Stimulated activated CD8-positive, alpha-beta memory T cell treated with anti-CD3 and anti-CD28 coated beads, Interleukin-12 subunit alpha, Interleukin-12 subunit beta, amount 100 ng/mL, for 1 hour (primary cell): ENCODE measurements around the gene PMEPA1.
A peak's percentile ranks its signal among the peaks of the same experiment; 100 is the strongest.

ENCODE experiments used
- DNase-seq: peaks from one replicate; pipeline ENCODE4 v3.0.0-alpha.2; 2020; ENCODE audit warnings: low read depth

Gene PMEPA1

DNA sequence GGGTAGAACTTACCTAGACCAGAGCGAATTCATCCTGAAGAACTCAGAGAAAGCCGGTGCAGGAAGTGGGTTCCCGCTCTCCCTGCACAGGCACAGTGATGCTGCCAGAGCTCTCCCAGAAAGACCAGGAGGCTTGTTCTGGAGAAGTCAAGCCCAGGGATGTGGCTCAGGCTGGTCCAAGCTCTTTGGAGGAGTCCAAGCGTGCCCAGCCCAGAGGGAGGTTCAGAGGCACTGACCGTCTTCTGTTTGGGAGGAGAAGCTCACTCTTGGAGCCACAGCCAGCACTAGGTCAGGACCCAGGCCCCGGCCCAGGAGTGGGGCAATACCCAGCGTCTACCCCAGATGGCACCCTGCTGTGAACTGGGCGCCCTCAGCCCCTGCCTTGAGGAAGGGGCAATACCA lies 1.5 kb upstream of the PMEPA1 start:
- no peak for DNase-seq

DNA sequence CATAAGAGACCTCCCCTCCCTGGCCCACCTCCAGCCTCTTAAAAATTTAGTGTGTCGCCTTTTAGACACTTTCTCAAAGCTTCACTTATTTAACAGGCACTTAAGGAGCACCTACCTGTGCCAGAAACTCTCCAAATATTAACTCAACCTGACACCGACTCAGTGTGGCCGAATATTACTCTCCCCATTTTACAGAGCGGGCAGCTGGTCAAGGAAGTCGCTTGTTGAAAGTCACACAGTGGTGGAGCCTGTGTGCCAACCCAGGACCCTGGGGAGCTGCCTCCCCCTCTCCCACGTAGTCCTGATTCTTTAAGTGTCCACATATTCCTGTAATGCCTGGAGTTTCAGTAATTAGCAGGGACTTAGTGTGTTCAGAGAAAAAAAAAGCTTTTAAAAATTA lies 1.0 kb upstream of the PMEPA1 start:
- DNase-seq = no peak

DNA sequence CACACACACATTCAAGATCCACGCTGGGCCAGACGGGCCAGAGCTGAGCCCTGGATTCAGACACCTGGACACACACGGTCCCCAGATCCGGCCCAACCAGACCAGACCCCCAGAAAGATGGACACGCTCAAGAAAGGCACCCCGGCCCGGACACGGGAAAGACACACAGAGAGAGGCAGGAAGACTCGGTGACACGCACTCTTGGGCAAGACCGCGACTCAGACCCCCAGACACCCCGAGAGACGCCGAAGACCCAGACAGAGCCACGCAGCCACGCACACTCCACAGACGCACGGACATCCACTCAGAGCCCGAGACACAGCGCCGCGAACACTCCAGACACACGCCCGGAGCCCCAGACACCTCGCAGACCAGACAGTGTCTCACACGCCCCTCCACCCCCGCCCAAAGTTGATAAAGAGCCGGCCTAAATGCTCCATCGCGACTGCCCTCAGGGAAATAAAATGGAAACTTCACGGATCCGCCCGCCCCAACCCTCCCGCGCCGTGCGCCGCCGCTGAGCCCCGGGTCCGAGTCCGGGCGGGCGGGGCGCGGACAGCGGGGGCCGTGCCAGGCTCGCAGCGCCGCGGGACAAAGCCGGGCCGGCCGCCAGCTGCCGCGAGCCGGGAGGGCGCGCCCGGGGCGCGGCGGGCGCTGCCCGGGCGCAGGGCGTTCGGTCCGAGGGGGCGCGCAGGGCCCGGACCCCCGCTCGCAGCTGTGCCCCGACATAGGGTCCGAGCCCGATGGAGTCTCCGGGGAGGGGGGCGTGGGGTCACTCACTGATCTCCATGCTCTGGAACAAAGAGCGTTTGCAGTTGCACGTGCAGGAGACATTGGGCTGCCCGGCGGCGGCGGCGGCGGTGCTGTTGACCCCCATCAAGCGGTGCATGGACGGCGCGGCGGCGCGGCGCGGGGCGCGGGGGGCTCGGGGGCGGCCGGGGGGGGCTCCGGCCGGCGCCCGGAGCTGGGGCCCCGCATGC lies 831 bp downstream of the PMEPA1 start:
- peak; percentile 10 for DNase-seq

DNA sequence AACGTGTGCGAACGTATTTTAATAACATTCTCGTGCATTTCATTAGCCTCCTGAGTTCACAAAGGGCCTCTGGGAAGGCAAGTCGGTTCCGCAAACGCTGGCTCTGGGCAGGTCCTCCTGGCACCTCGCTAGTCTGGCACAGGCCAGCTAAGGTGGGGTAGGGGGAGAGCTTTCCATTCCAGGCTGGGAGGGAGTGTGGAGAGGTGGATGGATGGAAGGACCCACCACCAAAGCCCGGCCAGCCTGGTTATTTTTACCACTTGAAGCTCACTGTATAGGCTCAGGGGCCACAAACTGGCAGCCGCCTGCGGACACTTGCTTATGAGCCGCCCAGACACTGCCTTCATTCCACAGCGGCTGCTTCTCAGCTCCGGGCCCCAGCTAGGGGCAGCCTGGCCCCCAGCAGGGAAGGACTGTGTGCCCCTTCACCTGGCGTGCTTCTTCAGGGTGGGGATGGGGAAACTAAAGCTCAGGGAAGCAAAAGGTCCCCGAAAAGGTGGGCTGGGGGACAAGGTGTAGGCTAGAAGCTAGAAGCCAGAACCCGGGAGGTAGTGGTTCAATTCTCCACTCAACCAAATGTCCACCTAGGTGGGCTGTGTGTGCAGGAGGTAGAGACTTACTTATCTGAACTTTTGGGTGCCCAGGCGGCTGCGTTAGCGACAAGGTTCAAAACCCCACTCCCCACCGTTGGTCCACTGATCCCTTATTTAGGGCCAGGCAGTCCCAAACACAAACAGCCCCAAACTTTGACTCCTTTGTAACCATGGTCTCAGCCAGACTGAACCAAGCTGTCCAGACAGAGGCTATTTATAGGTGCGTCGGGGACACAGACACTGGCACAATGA lies 1.7 kb downstream of the PMEPA1 start:
- no peak for DNase-seq

DNA sequence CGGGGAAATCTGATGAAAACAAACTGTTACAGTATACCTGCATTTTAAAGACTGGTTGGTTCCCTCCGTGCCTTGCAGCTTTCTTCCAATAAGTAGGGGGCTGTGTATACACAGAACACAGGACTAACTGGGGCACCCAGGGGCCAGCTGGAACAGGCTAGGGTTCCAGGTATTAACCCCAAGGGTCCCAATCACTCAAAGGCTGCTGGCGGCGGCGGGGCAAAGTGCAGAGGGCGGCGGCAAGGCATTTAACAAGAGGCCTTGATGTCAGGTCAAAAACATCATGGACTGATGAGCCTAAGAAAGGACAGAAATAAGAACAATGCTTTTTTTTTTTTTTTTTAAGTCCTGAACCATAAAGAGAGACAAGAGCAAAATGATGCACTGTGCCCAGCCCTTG lies 2.5 kb downstream of the PMEPA1 start:
- DNase-seq = no peak

DNA sequence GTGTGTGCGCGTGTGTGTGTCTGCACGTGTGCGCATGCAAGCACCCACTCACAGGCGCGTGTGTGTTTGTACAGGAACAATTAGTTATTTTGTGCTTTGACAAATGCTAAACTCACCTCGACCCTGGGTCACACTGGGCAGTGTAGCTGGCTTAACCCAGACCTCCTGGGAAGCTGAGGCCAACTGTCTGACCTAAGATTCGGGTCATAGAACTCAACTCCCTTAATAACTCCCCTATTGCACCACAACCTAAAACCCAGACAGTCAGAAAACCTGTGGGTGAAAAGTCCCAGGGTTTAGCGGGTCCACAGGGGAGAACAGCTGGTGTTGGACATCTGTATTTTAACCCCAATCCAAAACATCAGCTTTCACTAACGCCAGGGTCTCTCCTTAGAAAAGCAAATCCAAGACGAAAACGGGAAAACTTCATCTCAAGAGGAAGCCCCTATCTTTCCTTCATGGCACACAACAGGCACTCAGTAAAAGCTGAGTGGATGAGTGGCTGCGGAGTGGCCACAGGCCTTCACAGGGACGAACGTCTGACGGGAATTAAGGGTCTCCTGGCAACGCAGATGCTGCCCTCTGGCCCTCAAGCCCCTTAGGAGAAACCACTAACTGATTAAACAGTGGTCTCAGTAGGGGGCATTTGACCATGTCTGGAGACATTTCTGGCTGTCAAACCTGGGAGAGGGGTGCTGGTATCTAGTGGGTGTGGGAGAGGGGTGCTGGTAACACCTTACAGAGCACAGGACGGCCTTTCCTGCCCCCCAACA lies 4.5 kb downstream of the PMEPA1 start:
- no peak for DNase-seq

DNA sequence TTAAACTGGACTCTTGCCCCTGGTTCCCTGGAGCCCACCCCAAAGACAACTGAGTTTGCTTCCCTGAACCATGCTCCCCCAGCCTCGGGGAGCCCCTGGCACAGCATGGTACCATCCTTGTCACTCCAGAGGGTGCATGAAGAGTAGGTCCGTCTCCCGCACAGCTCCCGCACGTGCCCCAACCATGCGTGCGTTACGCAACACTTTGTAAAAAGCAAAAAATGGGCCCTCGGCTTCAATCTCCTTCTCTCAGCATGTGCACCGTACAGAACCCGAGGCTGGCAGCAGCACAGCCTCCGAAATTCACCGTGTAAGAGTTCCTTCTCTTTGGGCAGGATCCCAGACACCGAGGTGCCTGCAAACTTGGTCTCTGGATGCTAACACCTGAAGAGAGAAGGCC lies 5.6 kb downstream of the PMEPA1 start:
- no peak for DNase-seq

DNA sequence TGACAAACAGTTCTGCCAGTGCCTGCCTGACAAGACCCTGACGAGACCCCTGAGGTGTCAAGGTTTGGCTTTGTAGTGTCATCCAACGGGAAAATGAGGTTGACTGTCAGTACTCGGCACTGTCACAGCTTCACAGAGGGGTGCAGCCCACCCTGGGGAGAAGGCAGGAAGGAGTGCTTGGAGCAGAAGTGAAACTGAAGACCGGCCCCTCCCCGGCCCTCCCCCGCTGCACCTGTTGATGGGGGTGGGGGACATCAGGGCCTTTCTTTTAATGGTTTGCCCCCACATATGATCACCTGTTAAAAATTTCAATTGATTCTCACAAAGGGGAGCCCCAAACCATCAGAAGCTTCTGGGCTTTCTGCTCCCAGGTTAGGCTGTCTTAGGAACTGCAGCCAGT lies 6.8 kb downstream of the PMEPA1 start:
- no peak for DNase-seq

DNA sequence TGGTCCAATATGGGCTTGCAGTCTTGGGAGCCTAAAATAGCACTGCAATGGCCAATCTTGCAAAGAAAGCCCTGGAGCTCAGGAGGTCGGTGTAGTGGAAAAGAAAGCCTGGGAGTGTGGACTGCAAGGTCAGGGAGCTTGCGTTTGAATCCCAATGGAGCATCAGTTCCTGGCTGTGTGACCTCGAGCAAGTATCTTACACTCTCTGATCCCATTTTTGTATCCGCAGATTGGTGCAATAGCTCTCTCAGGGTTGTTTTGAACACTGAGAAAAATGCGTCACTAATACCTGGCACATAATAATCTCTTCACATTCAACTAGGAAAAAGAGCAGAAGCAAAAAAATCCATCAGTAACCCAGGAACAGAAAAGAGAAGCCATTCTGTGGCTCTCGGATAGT lies 7.3 kb downstream of the PMEPA1 start:
- no peak for DNase-seq

DNA sequence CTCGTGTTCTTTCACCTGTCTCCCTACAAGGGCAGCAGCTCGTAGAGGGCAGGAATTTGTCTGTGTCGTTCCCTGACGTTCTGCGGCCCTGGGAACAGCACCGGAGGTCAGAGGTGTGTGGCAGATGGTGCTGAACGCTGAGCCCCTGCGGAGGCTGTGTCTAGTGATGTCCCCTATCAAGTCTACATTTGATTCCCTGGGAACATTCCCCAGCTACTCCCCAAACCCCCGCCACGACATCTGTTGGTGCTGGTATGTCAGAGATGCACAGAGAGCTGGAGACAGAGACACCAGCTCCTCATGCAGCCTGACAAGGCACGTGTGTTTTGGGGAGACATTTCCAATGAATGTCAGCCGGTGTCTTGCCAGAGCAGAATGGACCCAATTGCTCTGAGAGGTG lies 7.7 kb downstream of the PMEPA1 start:
- DNase-seq = no peak

DNA sequence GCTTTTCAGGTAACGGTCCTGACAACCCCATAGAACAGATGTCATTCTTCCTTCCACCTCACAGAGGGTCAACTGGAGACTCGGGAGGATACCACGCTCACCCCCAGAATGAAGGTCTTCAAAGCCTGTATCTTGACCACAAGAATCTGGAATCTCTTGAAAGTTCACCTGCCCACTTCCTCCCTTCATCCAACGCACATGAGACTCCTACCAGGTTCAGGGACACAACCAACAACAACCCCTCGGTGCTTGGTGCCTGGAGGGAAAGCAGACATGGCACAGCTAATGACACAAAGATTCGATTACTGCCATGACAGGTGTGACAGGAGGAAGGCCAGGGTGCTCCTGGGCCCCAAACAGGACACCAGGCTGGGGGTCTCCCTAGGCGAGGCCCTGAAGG lies 8.2 kb downstream of the PMEPA1 start:
- no peak for DNase-seq

DNA sequence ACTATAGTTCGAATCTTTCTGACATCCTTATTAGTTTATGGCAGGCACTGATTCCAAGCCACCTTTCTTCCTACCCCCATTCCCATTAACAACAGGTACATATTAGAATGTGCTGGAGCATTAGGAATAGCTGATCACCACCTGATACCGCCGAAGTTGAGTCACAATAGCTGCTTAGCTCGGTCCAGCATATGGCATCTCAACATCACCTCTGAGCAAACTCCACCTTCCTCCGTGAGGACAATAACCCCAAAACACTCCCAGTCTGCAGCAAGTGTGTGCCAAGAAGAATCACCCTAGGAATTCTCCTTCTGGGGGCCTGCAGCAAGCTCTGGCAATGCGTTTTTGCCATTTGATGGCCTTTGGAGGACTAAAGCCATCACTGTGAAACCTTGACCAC lies 8.7 kb downstream of the PMEPA1 start:
- DNase-seq = no peak

DNA sequence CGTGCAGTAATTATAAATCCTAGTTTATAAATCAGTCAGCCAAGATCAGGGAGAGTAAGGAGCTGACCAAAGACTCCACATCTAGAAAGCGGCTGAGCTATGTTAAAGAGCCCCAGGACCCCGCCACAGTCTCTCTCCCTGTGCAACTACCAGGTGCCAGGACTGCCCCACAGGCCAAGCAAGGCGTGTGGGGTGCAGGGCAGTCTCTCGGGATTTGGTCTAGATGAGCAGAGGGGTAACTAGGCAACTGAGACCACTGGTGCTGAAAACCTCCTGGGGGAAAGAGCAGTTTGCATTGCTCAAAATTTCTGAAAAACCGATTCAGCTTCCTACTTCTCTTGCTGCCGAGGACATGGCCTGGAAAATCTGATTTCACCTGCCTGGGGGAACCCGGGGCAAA lies 10.4 kb downstream of the PMEPA1 start:
- DNase-seq = no peak

DNA sequence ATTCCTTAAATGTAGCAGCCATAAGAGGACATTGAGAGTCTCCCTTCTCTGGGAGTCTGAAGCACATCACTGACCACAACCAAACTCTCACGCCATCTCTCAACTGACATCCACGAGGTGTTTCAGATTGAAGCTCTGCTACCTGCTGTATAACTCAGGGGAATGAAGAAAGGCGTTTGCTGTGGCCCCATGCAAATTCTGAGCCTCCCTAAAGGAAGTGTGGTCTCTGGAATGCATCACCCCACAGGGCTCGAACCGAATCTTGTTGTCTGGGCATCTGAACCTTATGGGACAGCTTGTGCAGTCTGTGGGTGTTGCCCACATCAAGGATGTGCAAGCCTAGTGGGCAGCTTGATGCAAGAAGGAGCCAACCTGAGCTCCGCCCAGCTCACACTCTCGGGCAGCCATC lies 10.9 kb downstream of the PMEPA1 start:
- no peak for DNase-seq

DNA sequence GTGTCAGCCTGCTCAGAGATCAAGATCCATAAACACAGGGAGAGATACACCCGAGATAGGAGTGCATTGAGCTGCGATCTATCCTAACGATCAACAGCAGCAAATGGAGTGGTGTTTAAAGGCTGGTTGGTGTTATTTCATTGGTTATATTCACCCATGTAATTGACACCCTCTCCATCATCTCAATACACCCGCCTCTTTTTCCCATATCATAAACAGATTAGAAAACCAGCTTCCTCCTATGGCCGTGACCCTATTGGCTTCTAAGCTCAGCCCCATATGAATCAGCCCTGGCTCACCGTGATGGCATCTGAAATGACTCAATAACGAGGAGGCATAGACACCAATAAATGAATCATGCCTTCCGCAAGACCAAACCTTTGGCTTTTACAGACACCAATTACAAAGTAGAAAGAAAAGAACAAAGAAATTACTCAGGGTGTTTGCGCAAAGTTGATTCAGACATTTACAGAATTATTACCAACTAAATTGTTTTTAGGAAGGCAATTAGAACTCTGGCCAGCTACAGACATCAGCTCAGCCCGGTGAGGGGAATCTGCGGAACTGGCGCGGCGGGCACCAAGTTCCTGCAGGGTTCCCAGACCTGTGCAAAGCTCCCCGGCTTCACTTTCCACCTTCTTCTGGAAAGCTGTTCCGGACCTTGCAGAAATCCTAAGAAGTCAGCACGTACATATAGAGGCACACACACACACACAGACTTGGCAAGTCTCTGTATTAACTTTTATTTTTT lies 11.5 kb downstream of the PMEPA1 start:
- peak; percentile 39 for DNase-seq

DNA sequence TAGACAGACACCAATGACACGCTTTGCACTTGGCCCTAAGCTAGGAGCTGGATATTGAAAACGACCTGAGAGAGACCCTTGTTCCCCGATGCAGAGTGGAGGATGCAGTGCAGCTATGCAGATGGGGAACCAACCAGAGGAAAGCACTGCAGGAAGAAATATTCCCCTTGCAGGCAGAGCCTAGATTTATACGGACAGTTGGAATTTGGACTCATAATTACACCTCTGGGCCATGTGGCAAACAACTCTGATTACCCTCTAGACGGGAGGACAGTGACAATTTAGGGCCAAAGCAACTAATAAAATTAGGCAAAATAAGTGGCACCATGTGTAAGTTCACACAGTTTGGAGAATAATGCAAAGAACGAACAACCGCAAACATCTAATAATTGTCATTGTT lies 12.3 kb downstream of the PMEPA1 start:
- no peak for DNase-seq

DNA sequence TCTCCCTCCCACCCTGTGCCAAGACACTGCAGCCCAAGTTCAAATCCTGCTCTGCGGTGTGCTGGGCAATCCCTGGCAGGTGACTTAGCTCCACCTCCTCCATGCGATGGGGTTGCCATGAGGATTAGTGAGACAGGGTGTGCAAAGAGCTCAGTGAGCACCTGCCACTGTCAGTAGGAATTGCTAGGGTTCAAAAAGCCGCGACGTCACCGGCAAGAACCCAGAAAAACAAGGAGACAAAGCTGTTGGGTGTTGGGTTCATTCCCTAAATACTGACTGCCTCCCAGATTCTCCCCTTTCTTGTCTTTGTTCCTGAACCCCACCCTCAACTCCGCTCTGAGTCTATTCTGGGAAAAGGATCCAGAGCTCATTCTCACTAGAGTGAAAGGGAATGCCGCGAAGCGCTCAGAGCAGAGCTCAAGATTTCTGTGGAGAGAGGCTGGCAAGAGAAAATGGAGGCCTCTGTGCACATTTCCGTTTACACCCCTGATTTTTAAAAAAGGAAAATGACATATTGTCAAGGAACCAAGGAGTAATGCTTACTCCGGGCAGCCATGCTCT lies 13.3 kb downstream of the PMEPA1 start:
- no peak for DNase-seq

DNA sequence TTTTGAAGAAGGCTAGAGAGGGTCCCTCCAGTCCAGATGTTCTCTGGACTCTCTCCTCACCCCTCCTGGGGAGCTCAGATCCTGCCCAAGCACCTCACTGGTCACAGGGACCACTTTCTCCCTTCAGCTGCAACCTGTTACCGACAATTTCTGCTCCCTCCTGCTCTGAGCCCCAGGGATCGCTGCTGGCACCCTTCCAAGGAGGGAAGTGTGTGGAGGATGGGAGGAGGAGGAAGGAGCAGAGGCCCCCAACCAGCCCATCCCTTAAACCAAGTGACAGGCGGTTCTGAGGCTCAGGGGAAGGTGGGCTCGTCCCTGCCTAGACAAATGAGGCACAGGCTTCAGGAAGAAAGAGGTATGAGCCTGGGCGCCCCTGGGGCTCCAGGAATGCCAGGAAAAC lies 13.9 kb downstream of the PMEPA1 start:
- DNase-seq = no peak

DNA sequence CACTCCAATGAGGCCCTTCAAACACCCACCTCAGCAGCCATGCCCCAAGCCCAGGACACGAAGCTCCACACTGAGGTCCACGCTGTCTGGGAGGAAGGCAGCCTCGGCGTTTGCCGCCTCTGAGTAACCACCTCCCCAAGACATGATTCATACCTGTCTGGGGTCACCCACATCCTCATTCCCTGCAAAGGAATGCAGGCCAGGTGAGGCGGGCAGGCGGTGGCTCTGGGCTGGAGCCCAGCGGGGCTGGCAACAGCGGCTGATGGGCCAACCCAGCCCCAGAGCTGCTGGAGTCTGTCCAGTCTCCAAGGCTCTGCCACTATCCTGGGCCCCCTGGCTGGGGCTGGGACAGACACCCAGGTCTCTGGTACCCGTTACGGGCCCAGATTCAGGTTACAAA lies 14.8 kb downstream of the PMEPA1 start:
- no peak for DNase-seq

DNA sequence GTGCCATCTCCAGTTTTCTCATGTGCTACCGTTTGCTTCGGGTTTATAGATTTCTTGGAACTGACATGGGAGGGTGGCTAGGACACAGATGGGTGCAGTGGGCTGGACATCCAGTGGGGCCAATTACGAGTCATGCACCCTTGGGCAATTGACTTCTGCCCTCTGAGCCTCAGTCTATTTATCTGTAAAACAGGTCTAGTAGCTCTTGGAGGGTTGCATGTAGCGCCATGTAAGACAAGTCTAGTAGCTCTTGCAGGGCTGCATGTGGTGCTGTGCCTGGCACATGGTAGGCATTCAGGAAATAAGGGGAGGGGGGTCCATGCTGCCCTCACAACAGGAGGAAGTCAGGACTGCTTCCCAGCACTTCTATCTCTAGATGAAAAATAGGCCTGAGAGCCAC lies 15.3 kb downstream of the PMEPA1 start:
- no peak for DNase-seq

DNA sequence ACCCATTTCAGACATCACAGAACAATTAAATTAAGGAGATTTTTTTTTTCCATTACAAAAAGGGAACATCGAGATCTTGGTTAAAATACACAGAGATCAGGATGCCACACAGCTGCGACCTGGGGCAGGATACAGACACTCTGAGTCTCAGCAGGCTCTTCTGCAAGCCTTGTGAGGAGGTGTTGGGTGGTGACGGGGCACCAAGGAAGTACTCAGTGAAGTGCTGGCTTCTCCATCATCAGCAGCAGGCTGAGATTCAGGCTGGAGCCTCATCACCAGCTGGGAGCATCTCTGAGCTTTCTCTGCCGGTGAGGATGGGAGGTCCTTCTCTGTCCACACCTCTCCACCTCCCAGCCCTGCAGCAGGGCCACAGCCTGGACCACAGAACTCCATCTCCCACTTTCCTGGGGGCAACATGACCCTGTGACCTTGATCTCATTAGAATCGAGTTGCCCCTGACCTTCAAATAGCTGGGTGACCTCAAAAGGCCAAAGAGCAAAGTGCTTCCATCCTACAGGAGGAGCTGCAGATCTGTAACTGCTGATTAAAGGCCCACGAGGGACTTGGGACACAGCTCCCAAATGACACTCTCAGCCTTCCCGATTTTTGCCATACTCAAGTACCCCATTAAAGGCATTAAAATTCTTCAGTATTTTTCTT lies 16.0 kb downstream of the PMEPA1 start:
- no peak for DNase-seq
